PFSK-1 (cell line): ENCODE results near the gene VOPP1.

Experiments used
- FOXP2 ChIP-seq: optimal IDR thresholded peaks from 2 replicates; pipeline ENCODE3; 2011; ENCODE audit warnings: borderline replicate concordance, control low read depth, inconsistent platforms; ENCODE audit not compliant: insufficient read depth; ENCODE audit errors: extremely low read length, extremely low read depth
- POLR2AphosphoS5 ChIP-seq: IDR thresholded peaks from 2 replicates; pipeline ENCODE4 v1.6.1; 2012; ENCODE audit warnings: low read depth, mild to moderate bottlenecking, control low read depth, low read length, moderate library complexity
- REST ChIP-seq, 2 experiments: IDR thresholded peaks; 2 replicates each; pipeline versions ENCODE4 v1.6.1 to v1.8.0; 2011 to 2012; ENCODE audit warnings: low read depth in 2 of 2, low read length in 2 of 2, control low read depth in 1 of 2, inconsistent platforms in 1 of 2, mild to moderate bottlenecking in 1 of 2, moderate library complexity in 1 of 2; ENCODE audit not compliant: insufficient read depth in 1 of 2
- SIN3A ChIP-seq: IDR thresholded peaks from 2 replicates; pipeline ENCODE4 v1.6.1; 2012; ENCODE audit warnings: mild to moderate bottlenecking, low read length, moderate library complexity, borderline replicate concordance; ENCODE audit not compliant: insufficient read depth
- TAF1 ChIP-seq: IDR thresholded peaks from 2 replicates; pipeline ENCODE4 v1.6.1; 2012; ENCODE audit warnings: low read length, control low read depth, borderline replicate concordance; ENCODE audit not compliant: insufficient read depth

The VOPP1 gene

GRCh38 chr7:55563596-55564325 is 8.5 kb downstream of the VOPP1 start:
- TF ChIP-seq TAF1 (no peak), SIN3A (no peak), POLR2AphosphoS5 (no peak), FOXP2 (no peak), REST (IDR thresholded peaks at IDR 0.05; ENCODE audit: insufficient read depth in 1 of 2, low read depth in 2 of 2, low read length in 2 of 2) (no peak)

GRCh38 chr7:55561690-55562089 is 10.6 kb downstream of the VOPP1 start:
- TF ChIP-seq FOXP2 (no peak), REST (IDR thresholded peaks at IDR 0.05; ENCODE audit: insufficient read depth in 1 of 2, low read depth in 2 of 2, low read length in 2 of 2) (no peak), SIN3A (no peak), TAF1 (no peak), POLR2AphosphoS5 (no peak)

GRCh38 chr7:55558962-55559920 is 13.1 kb downstream of the VOPP1 start:
- no peak for TF ChIP-seq SIN3A
- no peak for TF ChIP-seq POLR2AphosphoS5
- no peak for TF ChIP-seq TAF1
- no peak for TF ChIP-seq REST (IDR thresholded peaks at IDR 0.05; ENCODE audit: insufficient read depth in 1 of 2, low read depth in 2 of 2, low read length in 2 of 2)
- no peak for TF ChIP-seq FOXP2

- TF ChIP-seq FOXP2 (no peak), TAF1 (no peak), POLR2AphosphoS5 (no peak), SIN3A (no peak), REST (IDR thresholded peaks at IDR 0.05; ENCODE audit: insufficient read depth in 1 of 2, low read depth in 2 of 2, low read length in 2 of 2) (no peak)
Measured at GRCh38 chr7:55557666-55558188, 14.6 kb downstream of the VOPP1 start.
